ENCODE results near the gene ERAS. TPM values are rescaled to one million over a fixed set of nuclear protein-coding genes. Genes with fewer than 3 reads are reported as not detected.
"Not testable (repeated sequence)": the region's sequence is repeated elsewhere in the genome, so short reads cannot be mapped to it uniquely, and the experiment has no call there.

Gene ERAS
- total RNA-seq, 2 donors from 2014 or later = not detected

GRCh38 chrX:48818098-48818497, 8.2 kb upstream of the ERAS start:
- H3K36me3 ChIP-seq = peaks cover 7% of the 10 kb centered on the region
- H3K9me3 ChIP-seq = no peaks in the 10 kb centered on the region
- no peaks in the 10 kb centered on the region for H3K4me1 ChIP-seq (ENCODE audit: control insufficient read depth in 1 of 2, low read depth in 2 of 2)
- no peak overlapping the region for H3K27ac ChIP-seq
- H3K27me3 ChIP-seq (replicated peaks; ENCODE audit: insufficient read depth) = no peaks in the 10 kb centered on the region
- ATAC-seq (ENCODE audit: insufficient number of reproducible peaks, low FRiP score, low read depth) (no peak), DNase-seq (ENCODE audit: low spot score) (no peak)
- no peak overlapping the region for H3K4me3 ChIP-seq
- no peak for TF ChIP-seq CTCF (IDR thresholded peaks at IDR 0.05)

- DNase-seq (ENCODE audit: low spot score) (no peak), ATAC-seq (ENCODE audit: insufficient number of reproducible peaks, low FRiP score, low read depth) (no peak)
- no peak overlapping the region for H3K4me3 ChIP-seq
- no peaks in the 10 kb centered on the region for H3K4me1 ChIP-seq (ENCODE audit: control insufficient read depth in 1 of 2, low read depth in 2 of 2)
- no peak overlapping the region for H3K27ac ChIP-seq
- H3K9me3 ChIP-seq = no peaks in the 10 kb centered on the region
- no peak for TF ChIP-seq CTCF (IDR thresholded peaks at IDR 0.05)
- H3K36me3 ChIP-seq = peaks cover 7% of the 10 kb centered on the region
- H3K27me3 ChIP-seq (replicated peaks; ENCODE audit: insufficient read depth) = no peaks in the 10 kb centered on the region
Measured at GRCh38 chrX:48818866-48819265, 7.4 kb upstream of the ERAS start.

GRCh38 chrX:48819394-48819793, 6.9 kb upstream of the ERAS start:
- not testable (repeated sequence) for ATAC-seq (ENCODE audit: insufficient number of reproducible peaks, low FRiP score, low read depth); H3K36me3 ChIP-seq; DNase-seq (ENCODE audit: low spot score)

GRCh38 chrX:48823053-48823452, 3.3 kb upstream of the ERAS start:
- DNase-seq (ENCODE audit: low spot score) = no peak
- H3K27ac ChIP-seq = no peak overlapping the region
- no peak for ATAC-seq (ENCODE audit: insufficient number of reproducible peaks, low FRiP score, low read depth)
- no peaks in the 10 kb centered on the region for H3K27me3 ChIP-seq (replicated peaks; ENCODE audit: insufficient read depth)
- H3K4me1 ChIP-seq (ENCODE audit: control insufficient read depth in 1 of 2, low read depth in 2 of 2) = no peaks in the 10 kb centered on the region
- no peaks in the 10 kb centered on the region for H3K9me3 ChIP-seq
- TF ChIP-seq CTCF (IDR thresholded peaks at IDR 0.05) = no peak
- H3K36me3 ChIP-seq = no peaks in the 10 kb centered on the region
- H3K4me3 ChIP-seq = no peak overlapping the region

More at GRCh38 chrX:48819394-48819793, 6.9 kb upstream of the ERAS start:
- not testable (repeated sequence) for H3K4me1 ChIP-seq (ENCODE audit: control insufficient read depth in 1 of 2, low read depth in 2 of 2); H3K27me3 ChIP-seq (replicated peaks; ENCODE audit: insufficient read depth); H3K4me3 ChIP-seq; H3K9me3 ChIP-seq; H3K27ac ChIP-seq

GRCh38 chrX:48824066-48824465, 2.2 kb upstream of the ERAS start:
- no peak for TF ChIP-seq CTCF (IDR thresholded peaks at IDR 0.05)
- no peak overlapping the region for H3K4me3 ChIP-seq
- DNase-seq (ENCODE audit: low spot score) (no peak), ATAC-seq (ENCODE audit: insufficient number of reproducible peaks, low FRiP score, low read depth) (no peak)
- no peaks in the 10 kb centered on the region for H3K9me3 ChIP-seq
- H3K27me3 ChIP-seq (replicated peaks; ENCODE audit: insufficient read depth) = no peaks in the 10 kb centered on the region
- H3K36me3 ChIP-seq = no peaks in the 10 kb centered on the region
- no peak overlapping the region for H3K27ac ChIP-seq
- H3K4me1 ChIP-seq (ENCODE audit: control insufficient read depth in 1 of 2, low read depth in 2 of 2) = no peaks in the 10 kb centered on the region

- H3K36me3 ChIP-seq = no peaks in the 10 kb centered on the region
Measured at GRCh38 chrX:48826876-48827653, 752 bp downstream of the ERAS start.

More at GRCh38 chrX:48826876-48827653, 752 bp downstream of the ERAS start:
- no peak for ATAC-seq (ENCODE audit: insufficient number of reproducible peaks, low FRiP score, low read depth)
- no peaks in the 10 kb centered on the region for H3K9me3 ChIP-seq
- H3K27ac ChIP-seq = no peak overlapping the region
- H3K4me3 ChIP-seq = no peak overlapping the region
- no peaks in the 10 kb centered on the region for H3K4me1 ChIP-seq (ENCODE audit: control insufficient read depth in 1 of 2, low read depth in 2 of 2)
- no peak for TF ChIP-seq CTCF (IDR thresholded peaks at IDR 0.05)
- no peaks in the 10 kb centered on the region for H3K27me3 ChIP-seq (replicated peaks; ENCODE audit: insufficient read depth)
- DNase-seq (ENCODE audit: low spot score) = no peak
